ENCODE results near the gene HSPA12B. TPM values are rescaled to one million over a fixed set of nuclear protein-coding genes. Genes with fewer than 3 reads are reported as not detected.

Gene HSPA12B
- total and polyA plus RNA-seq, 2 of the 13 experiments (the other 11 are each of a cell fraction or from before 2014, with no cell fraction given), result 0.01 TPM; not detected in 1

DNA sequence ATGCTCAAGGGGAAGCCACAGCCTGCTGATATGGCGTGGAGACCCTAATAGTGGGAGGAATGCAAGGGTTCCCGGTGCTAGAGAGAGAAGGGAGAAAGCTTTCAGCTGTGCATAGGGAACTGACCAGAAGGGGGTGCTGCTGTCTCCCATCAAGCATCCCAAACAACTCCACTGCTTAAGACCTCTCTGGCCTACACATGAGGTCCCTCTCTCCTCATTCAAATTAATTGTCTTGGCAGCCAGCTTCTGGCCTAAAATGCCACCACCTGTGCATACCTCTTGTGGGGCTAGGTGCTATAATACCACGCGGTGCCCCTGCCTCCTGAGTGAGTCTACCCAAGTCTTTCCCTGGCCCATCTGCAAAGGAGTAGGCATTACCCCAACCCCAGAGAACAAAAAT lies 20.6 kb downstream of the HSPA12B start (continued):
- TF ChIP-seq, protein P1, sequence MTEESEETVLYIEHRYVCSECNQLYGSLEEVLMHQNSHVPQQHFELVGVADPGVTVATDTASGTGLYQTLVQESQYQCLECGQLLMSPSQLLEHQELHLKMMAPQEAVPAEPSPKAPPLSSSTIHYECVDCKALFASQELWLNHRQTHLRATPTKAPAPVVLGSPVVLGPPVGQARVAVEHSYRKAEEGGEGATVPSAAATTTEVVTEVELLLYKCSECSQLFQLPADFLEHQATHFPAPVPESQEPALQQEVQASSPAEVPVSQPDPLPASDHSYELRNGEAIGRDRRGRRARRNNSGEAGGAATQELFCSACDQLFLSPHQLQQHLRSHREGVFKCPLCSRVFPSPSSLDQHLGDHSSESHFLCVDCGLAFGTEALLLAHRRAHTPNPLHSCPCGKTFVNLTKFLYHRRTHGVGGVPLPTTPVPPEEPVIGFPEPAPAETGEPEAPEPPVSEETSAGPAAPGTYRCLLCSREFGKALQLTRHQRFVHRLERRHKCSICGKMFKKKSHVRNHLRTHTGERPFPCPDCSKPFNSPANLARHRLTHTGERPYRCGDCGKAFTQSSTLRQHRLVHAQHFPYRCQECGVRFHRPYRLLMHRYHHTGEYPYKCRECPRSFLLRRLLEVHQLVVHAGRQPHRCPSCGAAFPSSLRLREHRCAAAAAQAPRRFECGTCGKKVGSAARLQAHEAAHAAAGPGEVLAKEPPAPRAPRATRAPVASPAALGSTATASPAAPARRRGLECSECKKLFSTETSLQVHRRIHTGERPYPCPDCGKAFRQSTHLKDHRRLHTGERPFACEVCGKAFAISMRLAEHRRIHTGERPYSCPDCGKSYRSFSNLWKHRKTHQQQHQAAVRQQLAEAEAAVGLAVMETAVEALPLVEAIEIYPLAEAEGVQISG (CRISPR knock-in tag; IDR thresholded peaks at IDR 0.05), result peak; percentile 68; the same call in 1 of the 2 replicates
- TF ChIP-seq LCORL (IDR thresholded peaks at IDR 0.05), result no peak
- TF ChIP-seq LCORL (CRISPR knock-in tag; IDR thresholded peaks at IDR 0.05), result peak; percentile 63; the same call in 1 of the 2 replicates
- TF ChIP-seq CTCF (CRISPR knock-in tag; IDR thresholded peaks at IDR 0.05), result peak; percentile 91
- TF ChIP-seq ZNF124 (CRISPR knock-in tag; IDR thresholded peaks at IDR 0.05), result no peak
- 0 out of 2 replicates have a peak, but pooled peaks have one; percentile 36 for TF ChIP-seq AKAP8 (CRISPR knock-in tag; IDR thresholded peaks at IDR 0.05)
- peak; percentile 57; the same call in 1 of the 2 replicates for TF ChIP-seq ZNF441 (CRISPR knock-in tag; IDR thresholded peaks at IDR 0.05; ENCODE audit: borderline replicate concordance)
- 0 out of 2 replicates have a peak, but pooled peaks have one; percentile 23 for TF ChIP-seq SPEN (CRISPR knock-in tag; IDR thresholded peaks at IDR 0.05; ENCODE audit: low read depth)
- TF ChIP-seq ARHGAP35 (CRISPR knock-in tag; IDR thresholded peaks at IDR 0.05; ENCODE audit: borderline replicate concordance), result no peak
- peak; percentile 84 for TF ChIP-seq RAD21 (CRISPR knock-in tag; IDR thresholded peaks at IDR 0.05)
- TF ChIP-seq CENPX (CRISPR knock-in tag; IDR thresholded peaks at IDR 0.05), result no peak
- TF ChIP-seq ZMYM3 (CRISPR knock-in tag; IDR thresholded peaks at IDR 0.05), result no peak
- TF ChIP-seq ZNF414 (CRISPR knock-in tag; IDR thresholded peaks at IDR 0.05), result 0 out of 2 replicates have a peak, but pooled peaks have one; percentile 31
- TF ChIP-seq SAP130 (CRISPR knock-in tag; IDR thresholded peaks at IDR 0.05; ENCODE audit: low read depth), result peak; percentile 35; the same call in 1 of the 2 replicates
- TF ChIP-seq FOXP1 (IDR thresholded peaks at IDR 0.05), result no peak
- TF ChIP-seq FOXP1 (CRISPR knock-in tag; IDR thresholded peaks at IDR 0.05), result no peak
- TF ChIP-seq KLF12 (CRISPR knock-in tag; IDR thresholded peaks at IDR 0.05; ENCODE audit: borderline replicate concordance), result no peak
- TF ChIP-seq, protein P2, sequence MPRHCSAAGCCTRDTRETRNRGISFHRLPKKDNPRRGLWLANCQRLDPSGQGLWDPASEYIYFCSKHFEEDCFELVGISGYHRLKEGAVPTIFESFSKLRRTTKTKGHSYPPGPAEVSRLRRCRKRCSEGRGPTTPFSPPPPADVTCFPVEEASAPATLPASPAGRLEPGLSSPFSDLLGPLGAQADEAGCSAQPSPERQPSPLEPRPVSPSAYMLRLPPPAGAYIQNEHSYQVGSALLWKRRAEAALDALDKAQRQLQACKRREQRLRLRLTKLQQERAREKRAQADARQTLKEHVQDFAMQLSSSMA (CRISPR knock-in tag; IDR thresholded peaks at IDR 0.05), result 0 out of 2 replicates have a peak, but pooled peaks have one; percentile 23
- TF ChIP-seq BRF2 (CRISPR knock-in tag; IDR thresholded peaks at IDR 0.05), result no peak
- 0 out of 2 replicates have a peak, but pooled peaks have one; percentile 64 for TF ChIP-seq MZF1 (CRISPR knock-in tag; IDR thresholded peaks at IDR 0.05; ENCODE audit: borderline replicate concordance)
- peak; percentile 15; the same call in 1 of the 2 replicates for TF ChIP-seq ZNF572 (CRISPR knock-in tag; IDR thresholded peaks at IDR 0.05)
- TF ChIP-seq ZFX (CRISPR knock-in tag; IDR thresholded peaks at IDR 0.05; ENCODE audit: low read depth), result 0 out of 2 replicates have a peak, but pooled peaks have one; percentile 35

Measured in HepG2 (cell line).